A549 (cell line): ENCODE results near the gene MYCT1. TPM values are rescaled to one million over a fixed set of nuclear protein-coding genes. Genes with fewer than 3 reads are reported as not detected.
A peak's percentile ranks its signal among the peaks of the same experiment; 100 is the strongest.

Experiments used
- ATAC-seq, 2 experiments: fragments of 200-7000 bp in 1 of 2; fragments of >200 bp in 1 of 2; cut with Nextera tagmentation in 1 of 2; cut with Tn5 transposase in 1 of 2; 3 replicates each; pipeline versions ENCODE4 v1.8.0 to v1.9.1; 2018 to 2020; ENCODE audit warnings: mild to moderate bottlenecking in 1 of 2, moderate library complexity in 1 of 2
- CTCF ChIA-PET: fragments of 300-600 bp; sonication (Branson Sonifier 250); formaldehyde crosslinking; extraction: SDS; loops from one replicate; lab custom pipeline; 2021; ENCODE audit warnings: antibody characterized with exemption, inconsistent platforms; lab: Yijun Ruan, JAX
- POLR2A ChIA-PET: fragments of 350-600 bp; formaldehyde crosslinking; extraction: SDS; loops from one replicate; lab custom pipeline; 2021; ENCODE audit warnings: antibody characterized with exemption, inconsistent platforms; lab: Yijun Ruan, JAX
- DNase-seq, 2 experiments: peaks; one replicate each; pipeline versions ENCODE4 v3.0.0 to v3.0.0-alpha.2; 2011 to 2016; ENCODE audit warnings: low read depth in 1 of 2, low spot score in 1 of 2
- FAIRE-seq: peaks from 2 replicates; lab custom pipeline; 2011; peaks lifted over from hg19 to GRCh38; lab: Jason Lieb, UNC
- H3K27ac ChIP-seq, 2 experiments: fragments of >200 bp; sonication (Bioruptor Twin); formaldehyde crosslinking; 3 replicates each; pipeline ENCODE4 v1.5.1; 2016 to 2017
- H3K4me1 ChIP-seq: fragments of >200 bp; sonication (Bioruptor Twin); formaldehyde crosslinking; 3 replicates; pipeline ENCODE4 v1.6.1; 2016
- H3K4me2 ChIP-seq: fragments of >200 bp; sonication (Bioruptor Twin); formaldehyde crosslinking; 3 replicates; pipeline ENCODE4 v1.6.1; 2016
- H3K4me3 ChIP-seq: fragments of >200 bp; sonication (Bioruptor Twin); formaldehyde crosslinking; 3 replicates; pipeline ENCODE4 v1.5.1; 2016
- H3K9me3 ChIP-seq: fragments of >200 bp; sonication (Bioruptor Twin); formaldehyde crosslinking; 3 replicates; pipeline ENCODE4 v1.6.1; 2016
- BHLHE40 ChIP-seq: IDR thresholded peaks from 2 replicates; pipeline ENCODE4 v1.6.1; 2012; ENCODE audit warnings: low read depth, low read length, inconsistent platforms
- CHD4 ChIP-seq: fragments of 200-600 bp; sonication (generic); IDR thresholded peaks from 2 replicates; pipeline ENCODE4 v1.6.1; 2016; ENCODE audit warnings: antibody characterized with exemption, mild to moderate bottlenecking, borderline replicate concordance
- EHMT2 ChIP-seq: fragments of 200-600 bp; sonication (generic); IDR thresholded peaks from 2 replicates; pipeline ENCODE4 v1.6.1; 2016; ENCODE audit warnings: antibody characterized with exemption, low read depth, mild to moderate bottlenecking, moderate library complexity
- EP300 ChIP-seq, 2 experiments: fragments of >200 bp; sonication (Bioruptor Twin); formaldehyde crosslinking; IDR thresholded peaks; 2 replicates in 1 of 2; 3 replicates in 1 of 2; pipeline ENCODE4 v1.6.1; 2016 to 2017
- ESRRA ChIP-seq: fragments of 150-350 bp; IDR thresholded peaks from 2 replicates; pipeline ENCODE4 v1.6.1; 2014; ENCODE audit warnings: mild to moderate bottlenecking, low read length, borderline replicate concordance
- FOSL2 ChIP-seq, 2 experiments: fragments of 450-650 bp in 1 of 2; fragments of >200 bp in 1 of 2; sonication (Bioruptor Twin) in 1 of 2; formaldehyde crosslinking; IDR thresholded peaks; 2 replicates each; pipeline versions ENCODE4 v1.5.0 to v1.6.1; 2016 to 2020; ENCODE audit warnings: mild to moderate bottlenecking in 1 of 2, moderate library complexity in 1 of 2
- FOXS1 ChIP-seq: fragments of 250-450 bp; sonication (Bioruptor Pico); IDR thresholded peaks from 2 replicates; pipeline ENCODE4 v1.5.0; 2020; ENCODE audit warnings: mild to moderate bottlenecking, moderate library complexity
- HDAC2 ChIP-seq: fragments of 200-600 bp; sonication (generic); IDR thresholded peaks from 2 replicates; pipeline ENCODE4 v1.6.1; 2016
- HEYL ChIP-seq: fragments of 250-450 bp; sonication (Bioruptor Pico); IDR thresholded peaks from 2 replicates; pipeline ENCODE4 v1.8.0; 2021; ENCODE audit warnings: mild to moderate bottlenecking, moderate library complexity
- HOXB13 ChIP-seq: fragments of 250-450 bp; sonication (Bioruptor Pico); IDR thresholded peaks from 2 replicates; pipeline ENCODE4 v1.5.0; 2020; ENCODE audit warnings: low read depth, mild to moderate bottlenecking, moderate library complexity
- JUN ChIP-seq, 2 experiments: fragments of >200 bp; sonication (Bioruptor Twin); formaldehyde crosslinking; IDR thresholded peaks; 2 replicates in 1 of 2; 3 replicates in 1 of 2; pipeline ENCODE4 v1.6.1; 2016 to 2017
- KDM5A ChIP-seq: fragments of 200-600 bp; sonication (generic); IDR thresholded peaks from 2 replicates; pipeline ENCODE4 v1.6.1; 2016; ENCODE audit warnings: antibody characterized with exemption, mild to moderate bottlenecking
- MAFK ChIP-seq: fragments of 450-650 bp; IDR thresholded peaks from 2 replicates; pipeline ENCODE4 v1.6.1; 2014; ENCODE audit not compliant: partially characterized antibody
- MYC ChIP-seq: IDR thresholded peaks from 2 replicates; pipeline ENCODE4 v1.6.1; 2012; ENCODE audit warnings: mild to moderate bottlenecking, inconsistent platforms, low read length, improper control_type of control experiment, borderline replicate concordance
- NR3C1 ChIP-seq: fragments of >200 bp; sonication (Bioruptor Twin); formaldehyde crosslinking; IDR thresholded peaks from 3 replicates; pipeline ENCODE4 v1.6.1; 2017
- PHF8 ChIP-seq: fragments of 200-600 bp; sonication (generic); IDR thresholded peaks from 2 replicates; pipeline ENCODE4 v1.6.1; 2016; ENCODE audit warnings: low read depth, mild to moderate bottlenecking, antibody characterized with exemption, moderate library complexity, borderline replicate concordance
- POLR2A ChIP-seq: IDR thresholded peaks from 2 replicates; pipeline ENCODE4 v1.6.1; 2012; ENCODE audit warnings: mild to moderate bottlenecking, low read length
- RAD21 ChIP-seq, 2 experiments: fragments of >200 bp in 1 of 2; sonication (Bioruptor Twin) in 1 of 2; formaldehyde crosslinking in 1 of 2; IDR thresholded peaks in 1 of 2; conservative IDR thresholded peaks in 1 of 2; 2 replicates in 1 of 2; 3 replicates in 1 of 2; pipeline ENCODE4 v1.6.1; 2012 to 2018; ENCODE audit warnings: inconsistent platforms in 1 of 2
- RCOR1 ChIP-seq: fragments of 150-350 bp; IDR thresholded peaks from 2 replicates; pipeline ENCODE4 v1.6.1; 2014; ENCODE audit warnings: antibody characterized with exemption, low read length, low read depth
- RFX5 ChIP-seq: fragments of 450-650 bp; IDR thresholded peaks from 2 replicates; pipeline ENCODE4 v1.7.1; 2014; ENCODE audit warnings: antibody characterized with exemption, mild to moderate bottlenecking, moderate library complexity
- SMC3 ChIP-seq: fragments of >200 bp; sonication (Bioruptor Twin); formaldehyde crosslinking; IDR thresholded peaks from 3 replicates; pipeline ENCODE4 v1.6.1; 2018; ENCODE audit warnings: inconsistent platforms
- SREBF2 ChIP-seq: fragments of 450-650 bp; IDR thresholded peaks from 2 replicates; pipeline ENCODE4 v1.6.1; 2014; ENCODE audit warnings: mild to moderate bottlenecking, moderate library complexity
- TP53 ChIP-seq: fragments of 250-450 bp; sonication (Bioruptor Pico); IDR thresholded peaks from 2 replicates; pipeline ENCODE4 v1.5.0; 2021; ENCODE audit warnings: mild to moderate bottlenecking, moderate library complexity
- WGBS: methylation state at CpG from one replicate; pipeline ENCODE4 v1.1.6; 2017; ENCODE audit errors: missing lambda C conversion rate; 5-methylcytosine and 5-hydroxymethylcytosine counted together
- polyA plus RNA-seq, 4 experiments: library from polyadenylated mRNA; depleted of rRNA in 3 of 4; stranded (reverse); fragments of >200 nt; fragmentation: RNase III in 1 of 4; extraction: RNeasy Plus Mini Kit Qiagen cat#74134 plus additional on column Dnase treatment in 1 of 4; gene quantifications; 2 replicates in 3 of 4; 3 replicates in 1 of 4; pipeline ENCODE4 v1.2.3, GENCODE V29; 2011 to 2017
- TF ChIP-seq, protein P1 (sequence below): fragments of >200 bp; sonication (Bioruptor Twin); formaldehyde crosslinking; IDR thresholded peaks from 3 replicates; pipeline ENCODE4 v1.6.1; 2016
- TF ChIP-seq, protein P2 (sequence below): IDR thresholded peaks from 2 replicates; pipeline ENCODE4 v1.6.1; 2012; ENCODE audit warnings: low read depth, borderline replicate concordance
- TF ChIP-seq, protein P3 (sequence below): fragments of 200-600 bp; sonication (generic); IDR thresholded peaks from 2 replicates; pipeline ENCODE4 v1.6.1; 2016; ENCODE audit warnings: antibody characterized with exemption, mild to moderate bottlenecking, moderate library complexity

MYCT1 gene
- polyA plus RNA-seq, 2 of the 4 experiments (the other 2 are of a cell fraction): 0.04 TPM; not detected in 1

DNA sequence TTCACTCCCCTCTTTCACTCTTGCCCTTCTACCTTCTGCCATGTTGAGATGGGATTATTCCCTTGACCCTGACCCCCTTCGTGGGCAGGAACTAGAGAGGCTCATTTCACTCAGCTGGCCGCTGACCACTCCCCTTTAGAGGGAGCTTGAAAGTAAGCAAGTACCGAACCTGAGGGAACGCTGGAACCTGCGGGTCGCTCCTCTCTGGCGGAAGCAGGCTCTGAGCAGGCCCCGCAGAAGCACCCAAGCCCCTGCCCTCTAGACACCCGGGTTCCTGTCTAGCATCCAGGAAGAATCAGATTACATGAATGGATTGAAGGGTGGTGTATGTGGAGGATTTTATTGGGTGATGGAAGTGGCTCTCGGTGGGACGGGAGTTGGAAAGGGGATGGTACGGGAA, 11.9 kb upstream of the MYCT1 start:
- no peak overlapping the region for H3K4me2 ChIP-seq
- TF ChIP-seq FOXS1 (no peak), HOXB13 (CRISPR knock-in tag) (no peak), KDM5A (no peak), EHMT2 (no peak), EP300 (IDR thresholded peaks at IDR 0.05) (no peak), POLR2A (no peak), NR3C1 (no peak), RAD21 (conservative IDR thresholded peaks at IDR 0.05 in 1 of 2, IDR thresholded peaks at IDR 0.05 in 1 of 2) (no peak)
- TF ChIP-seq, protein P1, sequence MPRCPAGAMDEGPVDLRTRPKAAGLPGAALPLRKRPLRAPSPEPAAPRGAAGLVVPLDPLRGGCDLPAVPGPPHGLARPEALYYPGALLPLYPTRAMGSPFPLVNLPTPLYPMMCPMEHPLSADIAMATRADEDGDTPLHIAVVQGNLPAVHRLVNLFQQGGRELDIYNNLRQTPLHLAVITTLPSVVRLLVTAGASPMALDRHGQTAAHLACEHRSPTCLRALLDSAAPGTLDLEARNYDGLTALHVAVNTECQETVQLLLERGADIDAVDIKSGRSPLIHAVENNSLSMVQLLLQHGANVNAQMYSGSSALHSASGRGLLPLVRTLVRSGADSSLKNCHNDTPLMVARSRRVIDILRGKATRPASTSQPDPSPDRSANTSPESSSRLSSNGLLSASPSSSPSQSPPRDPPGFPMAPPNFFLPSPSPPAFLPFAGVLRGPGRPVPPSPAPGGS: no peak
- TF ChIP-seq, protein P2, sequence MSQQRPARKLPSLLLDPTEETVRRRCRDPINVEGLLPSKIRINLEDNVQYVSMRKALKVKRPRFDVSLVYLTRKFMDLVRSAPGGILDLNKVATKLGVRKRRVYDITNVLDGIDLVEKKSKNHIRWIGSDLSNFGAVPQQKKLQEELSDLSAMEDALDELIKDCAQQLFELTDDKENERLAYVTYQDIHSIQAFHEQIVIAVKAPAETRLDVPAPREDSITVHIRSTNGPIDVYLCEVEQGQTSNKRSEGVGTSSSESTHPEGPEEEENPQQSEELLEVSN: no peak
- H3K4me3 ChIP-seq: no peak overlapping the region
- POLR2A ChIA-PET: no interaction called here
- no peak overlapping the region for H3K27ac ChIP-seq
- DNase-seq (no peak), FAIRE-seq (no peak), ATAC-seq (no peak)
- WGBS: 69% methylated on average over 12 of the region's 12 CpGs
- no peaks in the 10 kb centered on the region for H3K9me3 ChIP-seq
- no peaks in the 10 kb centered on the region for H3K4me1 ChIP-seq
- CTCF ChIA-PET: no interaction called here

DNA sequence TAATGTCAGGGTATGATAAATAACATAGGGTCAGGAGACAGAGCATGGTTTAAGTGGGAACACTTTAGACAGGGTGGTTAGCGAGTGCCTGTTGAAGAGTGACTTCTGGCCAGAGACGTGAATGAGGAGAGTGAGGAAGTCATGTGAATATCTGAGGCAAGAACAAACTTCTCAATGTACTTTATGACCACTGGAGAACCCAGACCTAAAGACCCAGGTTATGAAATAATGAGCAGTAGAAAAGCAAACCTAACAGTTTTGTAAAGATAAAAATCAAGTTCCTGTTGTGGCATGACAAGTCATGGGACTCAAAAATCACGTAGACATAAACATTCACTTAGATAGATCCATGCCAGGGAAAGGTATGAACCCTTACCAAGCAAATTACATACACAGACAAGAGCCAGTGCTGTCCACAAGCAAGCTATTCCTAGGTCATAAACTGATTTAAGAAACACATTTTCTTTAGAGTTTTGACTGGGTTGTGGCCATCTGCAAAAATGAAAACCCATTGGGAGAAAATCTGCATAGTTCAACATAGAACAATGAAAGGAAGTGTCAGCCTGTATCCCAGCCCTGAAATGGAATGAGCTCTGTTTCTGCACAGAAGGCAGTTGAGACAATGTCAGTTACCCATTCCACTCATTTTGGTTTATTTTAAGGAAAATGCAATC, 2.2 kb upstream of the MYCT1 start:
- ChIA-PET POLR2A (no interaction called here), CTCF (interaction anchor here (0.7 kb wide), 1 partner anchor 8 kb away, joined by 3 read pairs; no protein-coding TSS in a partner anchor)
- H3K27ac ChIP-seq: no peak overlapping the region
- ATAC-seq: no peak
- DNase-seq: no peak
- TF ChIP-seq PHF8 (no peak), SREBF2 (no peak)
- TF ChIP-seq, all 56 proteins: peak for 0
- no peak overlapping the region for H3K4me2 ChIP-seq
- no peak overlapping the region for H3K4me3 ChIP-seq
- 59% methylated on average over 3 of the region's 3 CpGs for WGBS
- H3K4me1 ChIP-seq: no peaks in the 10 kb centered on the region; the same call in 2 of the 3 replicates
- H3K9me3 ChIP-seq: no peaks in the 10 kb centered on the region
- no peak for FAIRE-seq

DNA sequence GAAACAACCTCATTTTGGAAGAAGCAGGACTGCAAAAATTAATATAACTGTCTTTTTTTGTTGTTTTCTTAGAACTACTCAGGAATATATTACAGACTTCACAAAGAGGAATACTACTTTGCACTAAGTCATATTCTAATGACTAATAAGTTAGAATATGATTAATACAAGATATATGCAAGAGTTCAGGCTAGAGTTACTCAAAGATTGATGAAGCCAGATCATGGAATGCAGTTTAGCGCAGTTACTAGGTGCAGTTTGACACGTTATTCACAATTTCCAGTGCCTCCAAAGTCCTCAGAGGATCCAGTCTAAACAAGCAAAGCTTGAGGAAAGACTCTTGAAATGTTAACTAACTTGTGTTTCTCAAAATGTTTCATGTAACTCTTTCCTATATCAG, 1.2 kb upstream of the MYCT1 start:
- no peaks in the 10 kb centered on the region for H3K9me3 ChIP-seq

DNA sequence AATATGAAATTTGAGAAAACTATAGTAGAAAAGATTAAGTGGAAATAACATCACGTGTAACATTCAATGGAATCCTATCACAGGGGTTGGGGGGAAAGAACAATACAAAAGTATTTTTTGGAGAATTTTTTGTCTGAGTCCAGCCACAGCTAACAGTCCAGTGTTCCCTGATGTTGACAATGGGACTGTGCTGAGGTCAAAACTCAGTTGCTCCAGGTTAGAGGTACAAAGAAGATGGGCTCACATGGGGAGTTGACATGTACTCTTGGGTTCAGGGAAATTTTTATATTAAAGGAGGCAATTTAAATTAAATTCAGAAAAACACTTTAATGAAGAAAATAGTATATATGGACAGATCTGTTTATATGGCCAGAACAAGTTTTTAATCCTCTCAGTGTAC, 995 bp downstream of the MYCT1 start:
- H3K9me3 ChIP-seq: no peaks in the 10 kb centered on the region
- no peak overlapping the region for H3K4me2 ChIP-seq
- H3K27ac ChIP-seq: no peak overlapping the region
- ATAC-seq: no peak
- ChIA-PET CTCF (no interaction called here), POLR2A (no interaction called here)
- FAIRE-seq: no peak
- DNase-seq: no peak
- H3K4me3 ChIP-seq: no peak overlapping the region
- no peaks in the 10 kb centered on the region; the same call in 2 of the 3 replicates for H3K4me1 ChIP-seq
- 72% methylated on average over 1 of the region's 1 CpG for WGBS
- TF ChIP-seq, protein P3, sequence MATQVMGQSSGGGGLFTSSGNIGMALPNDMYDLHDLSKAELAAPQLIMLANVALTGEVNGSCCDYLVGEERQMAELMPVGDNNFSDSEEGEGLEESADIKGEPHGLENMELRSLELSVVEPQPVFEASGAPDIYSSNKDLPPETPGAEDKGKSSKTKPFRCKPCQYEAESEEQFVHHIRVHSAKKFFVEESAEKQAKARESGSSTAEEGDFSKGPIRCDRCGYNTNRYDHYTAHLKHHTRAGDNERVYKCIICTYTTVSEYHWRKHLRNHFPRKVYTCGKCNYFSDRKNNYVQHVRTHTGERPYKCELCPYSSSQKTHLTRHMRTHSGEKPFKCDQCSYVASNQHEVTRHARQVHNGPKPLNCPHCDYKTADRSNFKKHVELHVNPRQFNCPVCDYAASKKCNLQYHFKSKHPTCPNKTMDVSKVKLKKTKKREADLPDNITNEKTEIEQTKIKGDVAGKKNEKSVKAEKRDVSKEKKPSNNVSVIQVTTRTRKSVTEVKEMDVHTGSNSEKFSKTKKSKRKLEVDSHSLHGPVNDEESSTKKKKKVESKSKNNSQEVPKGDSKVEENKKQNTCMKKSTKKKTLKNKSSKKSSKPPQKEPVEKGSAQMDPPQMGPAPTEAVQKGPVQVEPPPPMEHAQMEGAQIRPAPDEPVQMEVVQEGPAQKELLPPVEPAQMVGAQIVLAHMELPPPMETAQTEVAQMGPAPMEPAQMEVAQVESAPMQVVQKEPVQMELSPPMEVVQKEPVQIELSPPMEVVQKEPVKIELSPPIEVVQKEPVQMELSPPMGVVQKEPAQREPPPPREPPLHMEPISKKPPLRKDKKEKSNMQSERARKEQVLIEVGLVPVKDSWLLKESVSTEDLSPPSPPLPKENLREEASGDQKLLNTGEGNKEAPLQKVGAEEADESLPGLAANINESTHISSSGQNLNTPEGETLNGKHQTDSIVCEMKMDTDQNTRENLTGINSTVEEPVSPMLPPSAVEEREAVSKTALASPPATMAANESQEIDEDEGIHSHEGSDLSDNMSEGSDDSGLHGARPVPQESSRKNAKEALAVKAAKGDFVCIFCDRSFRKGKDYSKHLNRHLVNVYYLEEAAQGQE: no peak
- TF ChIP-seq HDAC2: no peak
- TF ChIP-seq HOXB13 (CRISPR knock-in tag): no peak
- no peak for TF ChIP-seq MYC
- TF ChIP-seq RCOR1: no peak
- TF ChIP-seq HEYL (CRISPR knock-in tag): no peak
- TF ChIP-seq RFX5: no peak
- no peak for TF ChIP-seq CHD4
- no peak for TF ChIP-seq SMC3
- TF ChIP-seq RAD21 (conservative IDR thresholded peaks at IDR 0.05 in 1 of 2, IDR thresholded peaks at IDR 0.05 in 1 of 2): no peak
- TF ChIP-seq JUN (IDR thresholded peaks at IDR 0.05): no peak
- TF ChIP-seq, protein P2: no peak

More for the DNA sequence above, 1.2 kb upstream of the MYCT1 start:
- FAIRE-seq (no peak), ATAC-seq (peak; percentile 47 to 58; a peak in 4 of 6 replicates)
- POLR2A ChIA-PET: no interaction called here
- Histone ChIP-seq H3K4me2 (peak overlapping the region; percentile 27; the same call in 1 of the 3 replicates), H3K4me1 (no peaks in the 10 kb centered on the region; the same call in 2 of the 3 replicates), H3K27ac (no peak overlapping the region), H3K4me3 (no peak overlapping the region)
- CTCF ChIA-PET: no interaction called here
- 9% methylated on average over 2 of the region's 2 CpGs for WGBS
- no peak for TF ChIP-seq HEYL (CRISPR knock-in tag)
- no peak for TF ChIP-seq FOSL2 (IDR thresholded peaks at IDR 0.05)
- 0 out of 2 replicates have a peak, but pooled peaks have one; percentile 13 for TF ChIP-seq FOSL2 (CRISPR knock-in tag; IDR thresholded peaks at IDR 0.05)
- no peak for TF ChIP-seq TP53 (CRISPR knock-in tag)
- TF ChIP-seq SMC3: no peak
- no peak for TF ChIP-seq BHLHE40
- TF ChIP-seq ESRRA: no peak
- no peak for TF ChIP-seq MAFK
- TF ChIP-seq, all 56 proteins: peak for 1
- DNase-seq: peak in 1 of 2 experiments; percentile 12
